Liver (tissue), 9 donors: ENCODE data around the gene AP1G1. TPM values are rescaled to one million over a fixed set of nuclear protein-coding genes. Genes with fewer than 3 reads are reported as not detected.

ENCODE experiments used
- DNase-seq: peaks from one replicate; pipeline ENCODE4 v3.0.0-alpha.2; 2017; ENCODE audit warnings: low spot score
- H3K27ac ChIP-seq, 2 donors: one replicate each; pipeline ENCODE4 v1.7.0; 2013; ENCODE audit warnings: inconsistent platforms in 2 of 2, low read length in 2 of 2, control low read depth in 1 of 2, low read depth in 1 of 2, mild to moderate bottlenecking in 1 of 2
- H3K27me3 ChIP-seq, 4 donors: one replicate each; pipeline versions ENCODE4 v1.6.1 to v1.7.0; 2013; ENCODE audit warnings: low read length in 3 of 4, inconsistent platforms in 1 of 4, mild to moderate bottlenecking in 1 of 4, moderate library complexity in 1 of 4; ENCODE audit not compliant: control insufficient read depth in 4 of 4, insufficient read depth in 4 of 4
- H3K36me3 ChIP-seq, 4 donors: one replicate each; pipeline versions ENCODE4 v1.6.1 to v1.7.0; 2013; ENCODE audit warnings: low read length in 3 of 4, mild to moderate bottlenecking in 3 of 4, low read depth in 1 of 4, moderate library complexity in 1 of 4; ENCODE audit not compliant: control insufficient read depth in 4 of 4, insufficient read depth in 3 of 4
- H3K4me1 ChIP-seq, 4 donors: one replicate each; pipeline versions ENCODE4 v1.6.1 to v1.7.0; 2013; ENCODE audit warnings: low read length in 3 of 4, mild to moderate bottlenecking in 3 of 4, moderate library complexity in 1 of 4; ENCODE audit not compliant: control insufficient read depth in 4 of 4, insufficient read depth in 4 of 4
- H3K4me3 ChIP-seq, 3 donors: one replicate each; pipeline versions ENCODE4 v1.6.1 to v1.7.0; 2013; ENCODE audit warnings: low read length in 3 of 3, control low read depth in 1 of 3, low read depth in 1 of 3, mild to moderate bottlenecking in 1 of 3
- H3K9ac ChIP-seq, 2 donors: one replicate each; pipeline ENCODE4 v1.7.0; 2013; ENCODE audit warnings: low read length in 2 of 2, mild to moderate bottlenecking in 2 of 2, moderate library complexity in 2 of 2, control low read depth in 1 of 2, low read depth in 1 of 2
- H3K9me3 ChIP-seq, 4 donors: one replicate each; pipeline versions ENCODE4 v1.6.1 to v1.7.0; 2013; ENCODE audit warnings: low read length in 3 of 4; ENCODE audit not compliant: control insufficient read depth in 4 of 4
- FOXA1 ChIP-seq: IDR thresholded peaks from 2 replicates; pipeline ENCODE4 v1.6.1; 2016; ENCODE audit warnings: antibody characterized with exemption
- FOXA2 ChIP-seq: IDR thresholded peaks from 2 replicates; pipeline ENCODE4 v1.6.1; 2016; ENCODE audit warnings: antibody characterized with exemption
- HNF4A ChIP-seq, 2 donors: conservative IDR thresholded peaks; 2 replicates each; pipeline ENCODE4 v1.6.1; 2016; ENCODE audit warnings: antibody characterized with exemption in 2 of 2, mild to moderate bottlenecking in 2 of 2
- JUND ChIP-seq, 2 donors: IDR thresholded peaks; 2 replicates each; pipeline ENCODE4 v1.6.1; 2016; ENCODE audit warnings: antibody characterized with exemption in 2 of 2
- RAD21 ChIP-seq, 2 donors: IDR thresholded peaks; 2 replicates each; pipeline ENCODE4 v1.6.1; 2016; ENCODE audit warnings: antibody characterized with exemption in 2 of 2, mild to moderate bottlenecking in 2 of 2
- RXRA ChIP-seq, 2 donors: IDR thresholded peaks; 2 replicates each; pipeline ENCODE4 v1.6.1; 2017 to 2018; ENCODE audit warnings: antibody characterized with exemption in 2 of 2, mild to moderate bottlenecking in 1 of 2
- SP1 ChIP-seq: IDR thresholded peaks from 2 replicates; pipeline ENCODE4 v1.6.1; 2018; ENCODE audit warnings: antibody characterized with exemption, mild to moderate bottlenecking
- TAF1 ChIP-seq: conservative IDR thresholded peaks from 2 replicates; pipeline ENCODE4 v1.6.1; 2016; ENCODE audit warnings: antibody characterized with exemption, mild to moderate bottlenecking
- YY1 ChIP-seq: IDR thresholded peaks from 2 replicates; pipeline ENCODE4 v1.6.1; 2016; ENCODE audit warnings: antibody characterized with exemption, mild to moderate bottlenecking
- WGBS: extraction: QIAGEN DNeasy Blood & Tissue Kit; methylation state at CpG from one replicate; pipeline ENCODE4 v1.1.7; 2013; 5-methylcytosine and 5-hydroxymethylcytosine counted together
- polyA plus RNA-seq, 2 donors: library from polyadenylated mRNA; stranded (reverse) in 1 of 2; unstranded in 1 of 2; fragments of 200-250 nt in 1 of 2; fragments of >200 nt in 1 of 2; fragmentation: Nextera tagmentation in 1 of 2; extraction: Ambion mirVana in 1 of 2; gene quantifications; one replicate each; pipeline versions ENCODE4 v1.2.1 to v1.2.3, GENCODE V29; 2013 to 2015
- total RNA-seq, 2 donors: library from RNA; depleted of rRNA; stranded (reverse); fragments of >200 nt; gene quantifications; one replicate each; pipeline ENCODE4 v1.2.3, GENCODE V29; 2014
- TF ChIP-seq, protein P1 (sequence below): IDR thresholded peaks from 2 replicates; pipeline ENCODE4 v1.6.1; 2016; ENCODE audit warnings: antibody characterized with exemption, mild to moderate bottlenecking
- TF ChIP-seq, protein P2 (sequence below): fragments of 150-350 bp; IDR thresholded peaks from 2 replicates; pipeline ENCODE4 v1.5.1; 2017; ENCODE audit warnings: improper control_type of control experiment, low read depth, low read length; ENCODE audit not compliant: missing input control
- TF ChIP-seq, protein P3 (sequence below): IDR thresholded peaks from 2 replicates; pipeline ENCODE4 v1.6.1; 2016; ENCODE audit warnings: antibody characterized with exemption
- donor health status: healthy.
- donor health status: healthy.
- donor health status: healthy.
- donor health status: healthy.
- donor health status: healthy.

AP1G1 gene
- total and polyA plus RNA-seq, 4 donors = 11.4 to 64.4 (median 32.8) TPM

DNA sequence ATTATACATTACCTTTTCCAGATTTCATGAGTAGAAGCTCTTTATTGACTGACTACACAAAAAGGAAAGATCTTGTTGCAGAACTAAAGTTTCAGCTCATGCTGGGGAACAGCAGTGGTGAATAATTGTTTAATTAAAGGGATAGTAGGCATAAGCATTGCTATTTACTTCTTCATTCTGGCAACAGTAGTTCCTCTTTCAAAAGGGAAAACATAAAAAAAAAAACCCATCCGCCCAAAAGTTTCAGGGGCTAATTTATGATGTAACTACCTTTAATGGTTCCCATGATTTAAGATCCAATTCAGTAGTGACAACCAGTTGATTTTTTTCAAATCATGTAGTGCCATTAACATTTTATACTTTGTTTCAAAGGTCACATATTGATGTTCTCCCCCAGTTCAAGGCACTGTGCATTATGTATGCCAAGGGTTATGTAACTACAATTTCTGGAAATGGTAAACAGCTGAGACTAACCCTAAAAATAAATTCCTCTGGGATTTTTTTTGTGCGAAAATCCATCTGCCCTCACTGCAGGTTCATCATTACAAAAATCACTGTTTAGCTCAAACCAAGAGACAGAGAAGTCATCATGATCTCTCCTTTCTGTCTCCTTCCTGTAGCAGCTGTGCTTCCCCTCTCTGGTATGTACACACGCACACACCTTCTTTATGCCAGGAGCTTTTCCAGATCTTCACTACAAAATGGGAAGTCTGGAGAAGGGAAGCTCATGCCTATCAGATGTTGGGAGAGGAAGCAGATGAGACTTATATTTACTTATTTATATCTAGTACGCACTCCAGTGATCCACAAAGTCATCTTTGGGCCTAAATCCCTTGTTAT lies 81.9 kb downstream of the AP1G1 start:
- DNase-seq = no peak
- no peaks in the 10 kb centered on the region for H3K9me3 ChIP-seq
- TF ChIP-seq RXRA (IDR thresholded peaks at IDR 0.05) (peak; percentile 48 to 71), FOXA1 (peak; percentile 29), RAD21 (IDR thresholded peaks at IDR 0.05) (no peak), JUND (IDR thresholded peaks at IDR 0.05) (peak in 1 of 2 donors; percentile 20), SP1 (peak; percentile 57), HNF4A (conservative IDR thresholded peaks at IDR 0.05) (peak; percentile 54 to 65), FOXA2 (peak; percentile 23)
- TF ChIP-seq, protein P1, sequence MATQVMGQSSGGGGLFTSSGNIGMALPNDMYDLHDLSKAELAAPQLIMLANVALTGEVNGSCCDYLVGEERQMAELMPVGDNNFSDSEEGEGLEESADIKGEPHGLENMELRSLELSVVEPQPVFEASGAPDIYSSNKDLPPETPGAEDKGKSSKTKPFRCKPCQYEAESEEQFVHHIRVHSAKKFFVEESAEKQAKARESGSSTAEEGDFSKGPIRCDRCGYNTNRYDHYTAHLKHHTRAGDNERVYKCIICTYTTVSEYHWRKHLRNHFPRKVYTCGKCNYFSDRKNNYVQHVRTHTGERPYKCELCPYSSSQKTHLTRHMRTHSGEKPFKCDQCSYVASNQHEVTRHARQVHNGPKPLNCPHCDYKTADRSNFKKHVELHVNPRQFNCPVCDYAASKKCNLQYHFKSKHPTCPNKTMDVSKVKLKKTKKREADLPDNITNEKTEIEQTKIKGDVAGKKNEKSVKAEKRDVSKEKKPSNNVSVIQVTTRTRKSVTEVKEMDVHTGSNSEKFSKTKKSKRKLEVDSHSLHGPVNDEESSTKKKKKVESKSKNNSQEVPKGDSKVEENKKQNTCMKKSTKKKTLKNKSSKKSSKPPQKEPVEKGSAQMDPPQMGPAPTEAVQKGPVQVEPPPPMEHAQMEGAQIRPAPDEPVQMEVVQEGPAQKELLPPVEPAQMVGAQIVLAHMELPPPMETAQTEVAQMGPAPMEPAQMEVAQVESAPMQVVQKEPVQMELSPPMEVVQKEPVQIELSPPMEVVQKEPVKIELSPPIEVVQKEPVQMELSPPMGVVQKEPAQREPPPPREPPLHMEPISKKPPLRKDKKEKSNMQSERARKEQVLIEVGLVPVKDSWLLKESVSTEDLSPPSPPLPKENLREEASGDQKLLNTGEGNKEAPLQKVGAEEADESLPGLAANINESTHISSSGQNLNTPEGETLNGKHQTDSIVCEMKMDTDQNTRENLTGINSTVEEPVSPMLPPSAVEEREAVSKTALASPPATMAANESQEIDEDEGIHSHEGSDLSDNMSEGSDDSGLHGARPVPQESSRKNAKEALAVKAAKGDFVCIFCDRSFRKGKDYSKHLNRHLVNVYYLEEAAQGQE = no peak
- TF ChIP-seq, protein P2, sequence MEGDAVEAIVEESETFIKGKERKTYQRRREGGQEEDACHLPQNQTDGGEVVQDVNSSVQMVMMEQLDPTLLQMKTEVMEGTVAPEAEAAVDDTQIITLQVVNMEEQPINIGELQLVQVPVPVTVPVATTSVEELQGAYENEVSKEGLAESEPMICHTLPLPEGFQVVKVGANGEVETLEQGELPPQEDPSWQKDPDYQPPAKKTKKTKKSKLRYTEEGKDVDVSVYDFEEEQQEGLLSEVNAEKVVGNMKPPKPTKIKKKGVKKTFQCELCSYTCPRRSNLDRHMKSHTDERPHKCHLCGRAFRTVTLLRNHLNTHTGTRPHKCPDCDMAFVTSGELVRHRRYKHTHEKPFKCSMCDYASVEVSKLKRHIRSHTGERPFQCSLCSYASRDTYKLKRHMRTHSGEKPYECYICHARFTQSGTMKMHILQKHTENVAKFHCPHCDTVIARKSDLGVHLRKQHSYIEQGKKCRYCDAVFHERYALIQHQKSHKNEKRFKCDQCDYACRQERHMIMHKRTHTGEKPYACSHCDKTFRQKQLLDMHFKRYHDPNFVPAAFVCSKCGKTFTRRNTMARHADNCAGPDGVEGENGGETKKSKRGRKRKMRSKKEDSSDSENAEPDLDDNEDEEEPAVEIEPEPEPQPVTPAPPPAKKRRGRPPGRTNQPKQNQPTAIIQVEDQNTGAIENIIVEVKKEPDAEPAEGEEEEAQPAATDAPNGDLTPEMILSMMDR = no peak
- TF ChIP-seq, protein P3, sequence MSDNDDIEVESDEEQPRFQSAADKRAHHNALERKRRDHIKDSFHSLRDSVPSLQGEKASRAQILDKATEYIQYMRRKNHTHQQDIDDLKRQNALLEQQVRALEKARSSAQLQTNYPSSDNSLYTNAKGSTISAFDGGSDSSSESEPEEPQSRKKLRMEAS = peak; percentile 31
- peak overlapping the region; percentile 52 to 81 for H3K27ac ChIP-seq
- H3K4me1 ChIP-seq = peaks cover 15 to 37% (median 28%) of the 10 kb centered on the region in 4 donors
- 30% methylated on average over 4 of the region's 4 CpGs for WGBS
- H3K36me3 ChIP-seq = peaks cover 0 to 11% (median 6%) of the 10 kb centered on the region in 4 donors
- H3K27me3 ChIP-seq = no peaks in the 10 kb centered on the region
- H3K4me3 ChIP-seq = no peak overlapping the region
- H3K9ac ChIP-seq = no peak overlapping the region

DNA sequence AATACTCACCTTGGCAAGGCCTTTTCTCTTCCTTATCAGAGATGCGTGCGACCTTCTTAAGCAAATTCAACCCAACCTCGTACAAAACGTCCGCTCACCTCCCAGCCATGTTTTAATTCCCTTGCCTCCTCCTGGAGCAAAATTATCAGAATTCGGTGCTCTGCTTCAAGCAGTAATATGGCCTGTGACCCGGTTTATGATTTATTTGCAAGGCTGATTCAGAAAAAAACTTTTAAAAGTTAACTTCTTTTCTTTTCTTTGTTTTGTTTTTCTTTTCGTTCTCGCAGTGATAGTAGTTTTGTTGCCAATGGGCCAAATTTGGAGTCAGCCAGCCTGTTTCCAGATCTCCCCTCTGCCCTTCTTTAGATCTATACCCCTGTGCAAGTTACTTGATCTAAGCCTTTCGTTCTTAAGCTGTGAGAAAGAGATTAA lies 84.3 kb downstream of the AP1G1 start, which contains the start of gene PHLPP2:
Gene PHLPP2, minus strand, starts transcription at position 382 of the 432 bp plus-strand sequence. CDS start 9,906 bp downstream, outside the sequence.
- peaks cover 15 to 37% (median 28%) of the 10 kb centered on the region in 4 donors for H3K4me1 ChIP-seq
- H3K27ac ChIP-seq = peak within 1 kb of the TSS; percentile 66 to 73
- no peaks in the 10 kb centered on the region for H3K27me3 ChIP-seq
- no peaks in the 10 kb centered on the region for H3K36me3 ChIP-seq
- TF ChIP-seq YY1 (peak; percentile 11), TAF1 (no peak)
- DNase-seq = no peak
- H3K9me3 ChIP-seq = no peaks in the 10 kb centered on the region
- peak within 1 kb of the TSS in 1 of 2 donors; percentile 56 for H3K9ac ChIP-seq
- WGBS = 38% methylated on average over 10 of the region's 10 CpGs
- peak within 1 kb of the TSS; percentile 62 to 92 (median 67) for H3K4me3 ChIP-seq
